ENCODE results near the gene FRMD8.
"Not testable (repeated sequence)": the region's sequence is repeated elsewhere in the genome, so short reads cannot be mapped to it uniquely, and the experiment has no call there.

DNA sequence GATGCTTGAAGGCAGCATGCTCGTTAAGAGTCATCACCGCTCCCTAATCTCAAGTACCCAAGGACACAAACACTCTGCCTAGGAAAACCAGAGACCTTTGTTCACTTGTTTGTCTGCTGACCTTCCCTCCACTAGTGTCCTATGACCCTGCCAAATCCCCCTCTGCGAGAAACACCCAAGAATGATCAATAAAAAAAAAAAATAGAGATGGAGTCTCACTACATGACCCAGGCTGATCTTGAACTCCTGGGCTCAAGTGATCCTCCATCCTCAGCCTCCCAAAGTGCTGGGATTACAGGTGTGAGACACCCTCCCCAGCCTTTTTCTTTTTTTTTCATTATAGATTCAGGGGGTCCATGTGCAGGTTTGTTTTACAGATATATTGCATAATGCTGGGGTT lies 65.8 kb downstream of the FRMD8 start:
- TF ChIP-seq, protein P1, sequence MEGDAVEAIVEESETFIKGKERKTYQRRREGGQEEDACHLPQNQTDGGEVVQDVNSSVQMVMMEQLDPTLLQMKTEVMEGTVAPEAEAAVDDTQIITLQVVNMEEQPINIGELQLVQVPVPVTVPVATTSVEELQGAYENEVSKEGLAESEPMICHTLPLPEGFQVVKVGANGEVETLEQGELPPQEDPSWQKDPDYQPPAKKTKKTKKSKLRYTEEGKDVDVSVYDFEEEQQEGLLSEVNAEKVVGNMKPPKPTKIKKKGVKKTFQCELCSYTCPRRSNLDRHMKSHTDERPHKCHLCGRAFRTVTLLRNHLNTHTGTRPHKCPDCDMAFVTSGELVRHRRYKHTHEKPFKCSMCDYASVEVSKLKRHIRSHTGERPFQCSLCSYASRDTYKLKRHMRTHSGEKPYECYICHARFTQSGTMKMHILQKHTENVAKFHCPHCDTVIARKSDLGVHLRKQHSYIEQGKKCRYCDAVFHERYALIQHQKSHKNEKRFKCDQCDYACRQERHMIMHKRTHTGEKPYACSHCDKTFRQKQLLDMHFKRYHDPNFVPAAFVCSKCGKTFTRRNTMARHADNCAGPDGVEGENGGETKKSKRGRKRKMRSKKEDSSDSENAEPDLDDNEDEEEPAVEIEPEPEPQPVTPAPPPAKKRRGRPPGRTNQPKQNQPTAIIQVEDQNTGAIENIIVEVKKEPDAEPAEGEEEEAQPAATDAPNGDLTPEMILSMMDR (IDR thresholded peaks at IDR 0.05; ENCODE audit: low read depth, low read length), result not testable (repeated sequence)
- TF ChIP-seq POLR2A (IDR thresholded peaks at IDR 0.05; ENCODE audit: extremely low read depth, insufficient read length); MYC (IDR thresholded peaks at IDR 0.05; ENCODE audit: low read depth, low read length): not testable (repeated sequence)
